Endothelial cell of umbilical vein (primary cell): ENCODE results near the gene SAMD4B. TPM values are rescaled to one million over a fixed set of nuclear protein-coding genes. Genes with fewer than 3 reads are reported as not detected.

ENCODE experiments used
- BruUV-seq: library from RNA; stranded (reverse); fragments of 400-500 nt; replicated peaks from 2 replicates; lab custom pipeline; 2021; lab: Mats Ljungman, UMichigan
- CTCF ChIA-PET: fragments of 300-600, 350-600 bp; sonication (Branson Sonifier 250); formaldehyde crosslinking; loops from one replicate; lab custom pipeline; 2021; ENCODE audit warnings: antibody characterized with exemption, inconsistent platforms; lab: Charles Lee
- POLR2A ChIA-PET: fragments of 300-600, 350-600 bp; sonication (Branson Sonifier 250); formaldehyde crosslinking; loops from one replicate; lab custom pipeline; 2021; ENCODE audit warnings: antibody characterized with exemption, inconsistent platforms; lab: Charles Lee
- DNase-seq: peaks from one replicate; pipeline ENCODE4 v3.0.0-alpha.2; 2011; ENCODE audit warnings: low read depth, low spot score
- FAIRE-seq: peaks from 2 replicates; lab custom pipeline; 2011; peaks lifted over from hg19 to GRCh38; lab: Jason Lieb, UNC
- H2AFZ ChIP-seq: 2 replicates; pipeline ENCODE4 v1.6.0; 2012; ENCODE audit warnings: low read depth, low read length, control low read depth, inconsistent platforms
- H3K27ac ChIP-seq: 2 replicates; pipeline ENCODE4 v1.5.1; 2011; ENCODE audit warnings: low read depth, mild to moderate bottlenecking, control low read depth, low read length, moderate library complexity; ENCODE audit not compliant: insufficient read depth
- H3K27me3 ChIP-seq, 2 experiments: 2 replicates each; pipeline versions ENCODE4 v1.6.0 to v1.6.1; 2011; ENCODE audit warnings: low read length in 2 of 2, mixed read lengths in 1 of 2; ENCODE audit not compliant: control insufficient read depth in 2 of 2, insufficient read depth in 2 of 2
- H3K36me3 ChIP-seq, 2 experiments: 2 replicates in 1 of 2; 3 replicates in 1 of 2; pipeline ENCODE4 v1.5.1; 2011; ENCODE audit warnings: low read length in 2 of 2, mild to moderate bottlenecking in 1 of 2, moderate library complexity in 1 of 2; ENCODE audit not compliant: control insufficient read depth in 2 of 2, insufficient read depth in 2 of 2; ENCODE audit errors: extremely low read depth in 1 of 2
- H3K4me1 ChIP-seq: 3 replicates; pipeline ENCODE4 v1.5.1; 2011; ENCODE audit warnings: mild to moderate bottlenecking, low read length; ENCODE audit not compliant: control insufficient read depth, insufficient read depth; ENCODE audit errors: extremely low read depth
- H3K4me2 ChIP-seq: 2 replicates; pipeline ENCODE4 v1.6.1; 2011; ENCODE audit warnings: low read length, control low read depth, mixed read lengths; ENCODE audit not compliant: insufficient read depth
- H3K4me3 ChIP-seq, 3 experiments: fragments of 200-600 bp in 1 of 3; sonication (generic), shearing (Covaris generic) in 1 of 3; replicated peaks in 1 of 3; 2 replicates each; pipeline ENCODE4 v1.5.1; 2011 to 2016; ENCODE audit warnings: control low read depth in 3 of 3, low read length in 3 of 3, mild to moderate bottlenecking in 2 of 3, inconsistent platforms in 1 of 3, low read depth in 1 of 3, moderate library complexity in 1 of 3; ENCODE audit not compliant: insufficient read depth in 1 of 3
- H3K79me2 ChIP-seq: 2 replicates; pipeline ENCODE4 v1.6.0; 2012; ENCODE audit warnings: low read length, inconsistent platforms; ENCODE audit not compliant: control insufficient read depth, insufficient read depth
- H3K9ac ChIP-seq: replicated peaks from 2 replicates; pipeline ENCODE3; 2011; ENCODE audit warnings: low read length, control low read depth; ENCODE audit not compliant: insufficient read depth; ENCODE audit errors: extremely low read depth
- H3K9me1 ChIP-seq: replicated peaks from 3 replicates; pipeline ENCODE4 v1.6.0; 2011; ENCODE audit warnings: mild to moderate bottlenecking, low read length; ENCODE audit not compliant: control insufficient read depth, insufficient read depth; ENCODE audit errors: extremely low read depth
- H3K9me3 ChIP-seq: replicated peaks from 2 replicates; pipeline ENCODE4 v1.5.1; 2012; ENCODE audit warnings: low read length, inconsistent platforms; ENCODE audit not compliant: control insufficient read depth, insufficient read depth
- H4K20me1 ChIP-seq: replicated peaks from 2 replicates; pipeline ENCODE3; 2011; ENCODE audit warnings: mild to moderate bottlenecking, low read length; ENCODE audit not compliant: control insufficient read depth, insufficient read depth; ENCODE audit errors: extremely low read depth
- CTCF ChIP-seq, 2 donors: IDR thresholded peaks; 1 replicate in 1 of 2; 2 replicates in 1 of 2; pipeline ENCODE4 v1.5.1; 2011; ENCODE audit warnings: low read length in 2 of 2, mild to moderate bottlenecking in 2 of 2, moderate library complexity in 2 of 2, control low read depth in 1 of 2, inconsistent platforms in 1 of 2, low read depth in 1 of 2; ENCODE audit not compliant: insufficient read depth in 1 of 2; ENCODE audit errors: extremely low read depth in 1 of 2
- EZH2 ChIP-seq: IDR thresholded peaks from 2 replicates; pipeline ENCODE4 v1.6.1; 2012; ENCODE audit warnings: borderline replicate concordance, low read depth, mild to moderate bottlenecking, moderate library complexity, low read length, inconsistent platforms; ENCODE audit not compliant: severe bottlenecking
- FOS ChIP-seq: IDR thresholded peaks from 2 replicates; pipeline ENCODE4 v1.6.1; 2011; ENCODE audit warnings: mild to moderate bottlenecking, low read length, moderate library complexity, borderline replicate concordance; ENCODE audit not compliant: insufficient read depth
- GATA2 ChIP-seq: IDR thresholded peaks from 2 replicates; pipeline ENCODE4 v1.7.0; 2011; ENCODE audit warnings: low read depth, mild to moderate bottlenecking, moderate library complexity, mixed read lengths, low read length; ENCODE audit not compliant: insufficient read length, insufficient read depth
- JUN ChIP-seq: IDR thresholded peaks from 2 replicates; pipeline ENCODE4 v1.6.1; 2011; ENCODE audit warnings: borderline replicate concordance, low read depth; ENCODE audit not compliant: insufficient read length, insufficient read depth
- MAX ChIP-seq: IDR thresholded peaks from 2 replicates; pipeline ENCODE4 v1.6.1; 2011; ENCODE audit not compliant: insufficient read depth, insufficient read length
- MYC ChIP-seq: IDR thresholded peaks from one replicate; pipeline ENCODE4 v1.6.1; 2011; ENCODE audit warnings: mild to moderate bottlenecking, low read depth, low read length
- POLR2A ChIP-seq: IDR thresholded peaks from 2 replicates; pipeline ENCODE4 v1.6.1; 2012; ENCODE audit warnings: low read depth, mild to moderate bottlenecking, control low read depth, low read length
- POLR2AphosphoS5 ChIP-seq: IDR thresholded peaks from 2 replicates; pipeline ENCODE4 v1.6.1; 2012; ENCODE audit warnings: low read depth, mild to moderate bottlenecking, control low read depth, low read length, moderate library complexity; ENCODE audit not compliant: insufficient read depth
- dilution Hi-C: fragments of 300-500 bp; cut with MboI; formaldehyde crosslinking; loops from one replicate; pipeline ENCODE4 v1.15.0; 2019; ENCODE audit warnings: low sequenced_read_pairs; ENCODE audit not compliant: extremely low pct_ligation_motif_present
- intact Hi-C: fragments of 100-400 bp; cut with micrococcal nuclease; formaldehyde crosslinking; loops from one replicate; pipeline ENCODE4 v1.10.0; 2022
- polyA plus RNA-seq, 4 experiments: library from polyadenylated mRNA; depleted of rRNA in 3 of 4; stranded (reverse) in 3 of 4; unstranded in 1 of 4; fragments of >200 nt; gene quantifications; 2 replicates each; pipeline versions ENCODE4 v1.2.1 to v1.2.3, GENCODE V29; 2011 to 2012; ENCODE audit warnings: missing spikeins in 1 of 4
- total RNA-seq: library from RNA; stranded (reverse); gene quantifications from 2 replicates; pipeline ENCODE4 v1.2.3, GENCODE V29; 2021

SAMD4B gene
- total and polyA plus RNA-seq, 2 donors (not counting 3 experiments of a cell fraction or from before 2014, with no cell fraction given): 82.1 to 84.2 TPM

GRCh38 chr19:39301021-39301420, 41.2 kb upstream of the SAMD4B start:
- no peaks in the 10 kb centered on the region for H4K20me1 ChIP-seq
- no peaks in the 10 kb centered on the region for H3K9me3 ChIP-seq
- H2AFZ ChIP-seq: no peak overlapping the region
- intact Hi-C loops: no loop called here
- no peak for FAIRE-seq
- CTCF ChIA-PET: interaction anchor here (0.9 kb wide), 1 partner anchor 10 kb away, joined by 3 read pairs; no protein-coding TSS in a partner anchor
- dilution Hi-C loops: no loop called here
- TF ChIP-seq EZH2 (no peak), CTCF (IDR thresholded peaks at IDR 0.05; ENCODE audit: extremely low read depth in 1 of 2, insufficient read depth in 1 of 2, low read depth in 1 of 2, low read length in 2 of 2) (no peak), GATA2 (no peak), JUN (no peak), POLR2AphosphoS5 (no peak), POLR2A (no peak), FOS (no peak), MAX (no peak), MYC (no peak)
- H3K4me1 ChIP-seq: no peaks in the 10 kb centered on the region
- no peak for DNase-seq
- no peak overlapping the region for H3K9ac ChIP-seq
- no peak overlapping the region for H3K4me3 ChIP-seq
- peaks cover 23 to 30% of the 10 kb centered on the region in 2 experiments for H3K27me3 ChIP-seq
- H3K36me3 ChIP-seq: no peaks in the 10 kb centered on the region
- no peaks in the 10 kb centered on the region for H3K79me2 ChIP-seq
- no peaks in the 10 kb centered on the region for H3K9me1 ChIP-seq
- no peak overlapping the region for H3K4me2 ChIP-seq
- no peak overlapping the region for H3K27ac ChIP-seq
- no TSS peak for BruUV-seq
- POLR2A ChIA-PET: no interaction called here
